H1 (cell line): ENCODE results near the gene MPST. TPM values are rescaled to one million over a fixed set of nuclear protein-coding genes. Genes with fewer than 3 reads are reported as not detected.

Source experiments
- RAD21 ChIP-seq, 2 experiments: IDR thresholded peaks in 1 of 2; conservative IDR thresholded peaks in 1 of 2; 2 replicates each; pipeline ENCODE4 v1.6.1; 2011; ENCODE audit warnings: low read depth in 2 of 2, low read length in 2 of 2, improper control_type of control experiment in 1 of 2, inconsistent platforms in 1 of 2, mild to moderate bottlenecking in 1 of 2, moderate library complexity in 1 of 2
- RFX5 ChIP-seq: IDR thresholded peaks from 2 replicates; pipeline ENCODE4 v1.6.1; 2011; ENCODE audit warnings: low read depth, low read length, improper control_type of control experiment, borderline replicate concordance
- TAF7 ChIP-seq: optimal IDR thresholded peaks from 2 replicates; pipeline ENCODE3; 2011; ENCODE audit warnings: low read depth, mild to moderate bottlenecking, inconsistent platforms, low read length, moderate library complexity, borderline replicate concordance
- polyA plus RNA-seq, 7 experiments: library from polyadenylated mRNA; depleted of rRNA in 3 of 7; stranded (reverse) in 5 of 7; unstranded in 2 of 7; fragments of >200 nt in 5 of 7; fragments of 200-250 nt in 2 of 7; gene quantifications; 1 replicate in 5 of 7; 2 replicates in 1 of 7; 4 replicates in 1 of 7; pipeline versions ENCODE4 v1.2.1 to v1.2.3, GENCODE V29; 2011 to 2013; ENCODE audit warnings: missing spikeins in 2 of 7, mixed read lengths in 2 of 7
- total RNA-seq: library from RNA; stranded (reverse); fragmentation: NEBNext Ultra II Directional; extraction: Animal tissue kit (Norgen Biotek cat#: 25700); gene quantifications from 2 replicates; pipeline ENCODE4 v1.2.1, GENCODE V29; 2021
- TF ChIP-seq, protein P1 (sequence below): IDR thresholded peaks from 2 replicates; pipeline ENCODE4 v1.6.1; 2011; ENCODE audit warnings: low read depth, mild to moderate bottlenecking, low read length; ENCODE audit not compliant: insufficient read depth
- TF ChIP-seq, protein P2 (sequence below): IDR thresholded peaks from 2 replicates; pipeline ENCODE4 v1.6.1; 2012; ENCODE audit warnings: inconsistent platforms

MPST gene
- total and polyA plus RNA-seq, 2 of the 8 experiments (the other 6 are each of a cell fraction or from before 2014, with no cell fraction given), result 86.0 to 124 TPM

DNA sequence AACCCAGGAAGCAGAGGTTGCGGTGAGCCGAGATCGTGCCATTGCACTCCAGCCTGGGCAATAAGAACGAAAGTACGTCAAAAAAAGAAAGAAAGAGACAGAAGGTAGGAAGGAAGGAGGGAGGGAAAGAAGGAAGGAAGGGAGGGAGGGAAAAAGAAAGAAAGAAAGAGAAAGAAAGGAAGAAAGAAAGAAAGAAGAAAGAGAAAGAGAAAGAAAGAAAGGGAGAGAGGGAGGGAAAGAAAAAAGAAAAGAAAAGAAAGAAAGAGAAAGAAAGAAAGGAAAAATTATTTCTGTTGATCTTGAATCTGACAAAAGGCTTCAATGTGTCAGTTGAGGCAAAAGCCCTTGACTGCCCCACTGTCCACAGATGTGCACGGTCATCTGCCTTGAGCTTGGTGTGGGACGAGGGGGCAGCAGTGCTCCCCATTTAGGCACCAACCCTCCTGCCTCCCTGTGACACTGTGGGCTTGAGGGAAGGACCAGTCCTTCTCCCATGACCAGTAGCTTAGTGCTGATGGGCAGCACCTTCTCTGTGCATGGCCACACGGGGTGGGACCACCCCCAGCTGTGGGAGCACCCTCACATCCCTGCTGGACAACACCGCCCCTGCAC, 56.4 kb downstream of the MPST start (continued):
- TF ChIP-seq TAF7 (no peak), RAD21 (IDR thresholded peaks at IDR 0.05 in 1 of 2, conservative IDR thresholded peaks at IDR 0.05 in 1 of 2; ENCODE audit: low read depth in 2 of 2, low read length in 2 of 2) (no peak), RFX5 (no peak)
- TF ChIP-seq, protein P1, sequence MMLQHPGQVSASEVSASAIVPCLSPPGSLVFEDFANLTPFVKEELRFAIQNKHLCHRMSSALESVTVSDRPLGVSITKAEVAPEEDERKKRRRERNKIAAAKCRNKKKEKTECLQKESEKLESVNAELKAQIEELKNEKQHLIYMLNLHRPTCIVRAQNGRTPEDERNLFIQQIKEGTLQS, result no peak
- TF ChIP-seq, protein P2, sequence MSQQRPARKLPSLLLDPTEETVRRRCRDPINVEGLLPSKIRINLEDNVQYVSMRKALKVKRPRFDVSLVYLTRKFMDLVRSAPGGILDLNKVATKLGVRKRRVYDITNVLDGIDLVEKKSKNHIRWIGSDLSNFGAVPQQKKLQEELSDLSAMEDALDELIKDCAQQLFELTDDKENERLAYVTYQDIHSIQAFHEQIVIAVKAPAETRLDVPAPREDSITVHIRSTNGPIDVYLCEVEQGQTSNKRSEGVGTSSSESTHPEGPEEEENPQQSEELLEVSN, result no peak
